Panc1 (cell line): ENCODE results near the gene STIP1.

ENCODE experiments used
- CTCF ChIP-seq: fragments of 450-650 bp; IDR thresholded peaks from 2 replicates; pipeline ENCODE4 v1.5.1; 2017; ENCODE audit warnings: mild to moderate bottlenecking
- POLR2AphosphoS5 ChIP-seq: IDR thresholded peaks from 2 replicates; pipeline ENCODE4 v1.6.1; 2012; ENCODE audit warnings: mild to moderate bottlenecking, low read depth, low read length, moderate library complexity
- REST ChIP-seq, 2 experiments: IDR thresholded peaks; 2 replicates each; pipeline ENCODE4 v1.6.1; 2011 to 2012; ENCODE audit warnings: low read depth in 2 of 2, control low read depth in 1 of 2, low read length in 1 of 2, mild to moderate bottlenecking in 1 of 2, moderate library complexity in 1 of 2; ENCODE audit not compliant: insufficient read depth in 1 of 2
- SIN3A ChIP-seq: IDR thresholded peaks from 2 replicates; pipeline ENCODE4 v1.6.1; 2012; ENCODE audit warnings: low read depth, mild to moderate bottlenecking, low read length, moderate library complexity, borderline replicate concordance; ENCODE audit not compliant: insufficient read depth
- TCF7L2 ChIP-seq: IDR thresholded peaks from 2 replicates; pipeline ENCODE4 v1.6.1; 2011; ENCODE audit warnings: mild to moderate bottlenecking, low read depth, low read length, inconsistent platforms

GRCh38 chr11:64144587-64145472, 41.1 kb upstream of the STIP1 start:
- TF ChIP-seq TCF7L2 (no peak), CTCF (no peak), REST (IDR thresholded peaks at IDR 0.05; ENCODE audit: insufficient read depth in 1 of 2, low read depth in 2 of 2, low read length in 1 of 2) (no peak), POLR2AphosphoS5 (no peak), SIN3A (no peak)
